Raji (cell line): Measurements from ENCODE around the gene GFAP.

Source experiments
- POLR2A ChIP-seq: IDR thresholded peaks from 2 replicates; pipeline ENCODE4 v1.6.1; 2011; ENCODE audit warnings: low read depth, low read length, control low read depth; ENCODE audit not compliant: insufficient read depth

GFAP gene

DNA sequence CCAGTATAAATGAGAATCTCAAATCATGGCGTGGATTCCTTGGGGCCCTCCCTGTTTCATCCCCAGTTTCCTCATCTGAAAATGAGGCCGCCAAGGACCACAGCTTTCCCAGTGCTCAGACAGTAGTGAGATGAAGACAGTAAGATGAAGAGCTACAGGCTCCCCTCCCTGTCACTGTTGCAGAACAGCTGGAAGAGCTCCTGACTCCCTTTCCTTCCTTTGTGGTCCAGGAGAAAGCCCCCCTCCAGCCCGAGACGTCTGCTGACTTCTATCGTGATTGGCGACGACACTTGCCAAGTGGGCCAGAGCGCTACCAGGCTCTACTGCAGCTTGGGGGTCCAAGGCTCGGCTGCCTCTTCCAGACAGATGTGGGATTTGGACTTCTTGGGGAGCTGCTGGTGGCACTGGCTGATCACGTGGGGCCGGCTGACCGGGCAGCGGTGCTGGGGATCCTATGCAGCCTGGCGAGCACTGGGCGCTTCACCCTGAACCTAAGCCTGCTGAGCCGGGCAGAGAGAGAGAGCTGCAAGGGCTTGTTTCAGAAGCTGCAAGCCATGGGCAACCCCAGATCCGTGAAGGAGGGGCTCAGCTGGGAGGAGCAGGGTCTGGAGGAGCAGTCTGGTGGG, 13.1 kb downstream of the GFAP start:
- no peak for TF ChIP-seq POLR2A

DNA sequence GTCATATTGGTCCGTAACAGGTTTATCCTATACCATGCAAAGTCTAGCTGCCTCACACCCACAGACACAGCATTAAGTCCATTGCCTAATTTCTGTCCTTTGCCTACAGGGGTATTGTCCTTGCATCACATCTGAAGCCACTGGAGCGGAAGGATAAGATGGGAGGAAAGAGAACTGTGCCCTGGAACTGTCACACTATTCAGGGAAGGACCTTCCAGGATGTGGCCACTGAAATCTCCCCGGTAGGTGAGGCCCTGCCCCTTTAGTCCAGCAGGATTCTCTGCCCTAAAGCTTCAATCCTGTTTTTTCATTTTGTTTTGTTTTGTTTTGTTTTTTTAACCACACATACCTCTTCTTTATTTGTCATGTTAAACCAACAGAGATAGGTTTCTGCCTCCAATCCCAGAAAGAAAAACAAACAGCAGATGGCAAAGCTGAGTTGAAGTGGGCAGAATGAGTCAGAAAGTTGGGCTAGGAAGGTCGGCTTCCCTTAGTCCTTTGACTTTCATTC, 13.8 kb downstream of the GFAP start:
- TF ChIP-seq POLR2A, result no peak

DNA sequence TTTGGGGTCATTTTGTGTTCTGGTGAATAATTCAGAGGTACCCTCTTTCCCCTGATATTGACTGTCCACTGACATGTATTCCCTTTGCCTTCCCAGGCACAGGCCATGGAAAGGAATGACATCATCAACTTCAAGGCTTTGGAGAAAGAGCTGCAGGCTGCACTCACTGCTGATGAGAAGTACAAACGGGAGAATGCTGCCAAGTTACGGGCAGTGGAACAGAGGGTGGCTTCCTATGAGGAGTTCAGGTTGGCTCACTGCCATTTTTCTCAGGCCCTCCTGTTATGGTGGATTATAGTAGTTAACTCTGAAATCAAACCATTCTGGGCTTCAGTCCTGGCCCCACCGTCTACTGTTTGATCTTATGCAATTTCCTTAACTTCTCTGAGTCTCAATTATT, 14.4 kb downstream of the GFAP start:
- no peak for TF ChIP-seq POLR2A

DNA sequence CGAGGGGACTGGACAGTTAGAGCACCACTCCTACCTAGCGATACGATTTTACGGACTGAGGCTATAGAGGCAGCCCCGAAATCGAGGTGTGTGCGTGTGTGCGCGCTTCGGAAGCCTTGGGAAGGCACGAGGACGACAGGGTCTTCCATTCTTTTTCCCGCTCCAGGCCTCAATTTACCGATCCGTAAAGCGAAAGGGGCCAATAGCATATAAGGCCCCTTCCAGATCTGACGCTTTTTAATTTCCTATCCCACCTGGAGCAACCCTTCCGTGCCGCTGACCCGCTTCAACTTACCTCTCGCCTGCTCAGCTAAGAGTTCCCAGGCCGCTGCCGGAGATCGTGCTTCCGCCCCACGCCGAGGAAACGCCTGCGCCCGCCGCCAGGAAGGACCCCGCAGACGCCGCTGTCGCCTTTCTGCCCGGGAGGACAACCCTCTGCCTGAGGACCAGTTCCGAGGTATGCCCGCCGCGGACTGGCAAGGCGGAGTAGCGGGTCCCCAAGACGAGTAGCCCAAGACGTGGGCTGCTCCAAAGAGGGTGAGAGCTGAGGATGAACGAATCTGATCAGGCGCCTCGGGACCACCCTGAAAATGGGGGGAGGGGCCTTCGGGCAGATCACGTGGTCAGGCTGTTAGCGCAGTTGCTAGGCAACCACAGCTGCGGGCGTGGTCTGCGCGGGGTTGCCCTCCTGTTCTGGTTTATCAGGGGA, 16.1 kb downstream of the GFAP start, which contains the start of gene EFTUD2:
EFTUD2 (minus strand) TSS at position 372 of the 709 bp plus-strand sequence. CDS start 4,924 bp downstream, outside the sequence.
- peak; percentile 89 for TF ChIP-seq POLR2A

DNA sequence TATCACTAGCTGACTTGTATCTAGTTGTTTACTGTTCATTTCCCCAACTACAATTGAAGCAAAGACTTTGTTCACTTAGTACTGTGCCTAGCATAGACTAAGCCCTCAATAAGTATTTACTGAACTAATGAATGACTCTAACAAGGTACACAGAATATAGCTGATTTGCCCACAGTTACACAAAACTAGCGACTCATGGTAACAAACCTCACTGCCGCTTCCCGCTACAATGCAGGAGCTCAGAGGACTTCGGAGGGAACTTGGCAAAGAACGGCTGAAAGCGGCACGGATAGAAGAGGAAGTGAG, 16.6 kb downstream of the GFAP start:
- no peak for TF ChIP-seq POLR2A

DNA sequence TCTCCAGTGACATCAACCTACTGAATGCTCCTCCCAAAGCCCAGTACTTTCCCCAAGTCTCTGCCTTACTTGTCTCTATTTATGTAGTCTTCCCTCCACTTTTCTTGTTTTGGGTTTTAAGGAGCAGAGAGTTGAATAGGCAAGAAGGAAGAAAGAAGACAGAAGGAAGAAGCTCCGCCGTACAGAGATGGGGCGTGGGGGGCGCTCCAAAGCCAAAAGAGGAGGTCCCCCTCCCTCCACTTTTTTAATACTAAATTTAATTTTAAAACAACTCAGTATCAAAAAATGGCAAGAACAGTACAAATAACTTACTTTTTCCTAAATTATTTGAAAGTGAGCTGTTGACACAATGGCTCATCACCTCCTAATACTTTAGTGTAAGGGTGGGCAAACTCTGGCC, 20.7 kb downstream of the GFAP start:
- no peak for TF ChIP-seq POLR2A

DNA sequence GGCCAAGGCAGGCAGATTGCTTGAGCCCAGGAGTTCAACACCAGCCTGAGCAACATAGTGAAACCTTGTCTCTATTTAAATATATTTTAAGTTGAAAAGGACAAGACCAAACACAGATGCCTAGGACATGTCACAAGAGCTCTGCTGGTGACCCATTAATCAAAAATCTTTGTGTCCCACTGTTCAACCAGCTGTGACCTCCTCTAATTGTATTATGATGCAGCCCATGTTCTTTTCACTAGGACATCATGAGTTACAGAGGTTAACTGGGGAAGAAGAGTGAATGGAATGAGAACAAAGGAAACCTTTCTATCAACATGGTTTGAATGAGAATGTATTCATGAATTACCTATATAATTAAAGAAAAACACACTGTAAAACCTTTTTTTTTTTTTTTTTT, 23.1 kb downstream of the GFAP start:
- no peak for TF ChIP-seq POLR2A

DNA sequence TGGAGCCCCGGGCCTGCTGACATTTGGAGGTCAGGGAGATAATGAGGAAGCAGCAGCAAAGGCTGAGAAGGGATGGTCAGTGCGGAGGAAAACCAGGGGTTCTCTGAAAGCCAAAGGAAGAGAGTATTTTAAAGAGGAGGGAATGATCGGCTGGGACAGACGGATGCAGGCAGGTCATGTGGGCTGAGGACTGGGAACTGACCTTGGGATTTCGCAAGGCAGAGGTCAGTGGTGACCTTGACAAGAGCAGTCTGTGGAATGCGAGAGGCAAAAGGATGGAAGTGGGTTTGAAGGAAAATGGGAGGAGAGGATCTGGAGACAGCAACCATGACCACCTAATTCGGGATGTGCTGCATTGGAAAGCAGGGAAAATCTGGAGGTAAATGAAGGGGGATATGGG, 26.3 kb downstream of the GFAP start:
- TF ChIP-seq POLR2A, result no peak

DNA sequence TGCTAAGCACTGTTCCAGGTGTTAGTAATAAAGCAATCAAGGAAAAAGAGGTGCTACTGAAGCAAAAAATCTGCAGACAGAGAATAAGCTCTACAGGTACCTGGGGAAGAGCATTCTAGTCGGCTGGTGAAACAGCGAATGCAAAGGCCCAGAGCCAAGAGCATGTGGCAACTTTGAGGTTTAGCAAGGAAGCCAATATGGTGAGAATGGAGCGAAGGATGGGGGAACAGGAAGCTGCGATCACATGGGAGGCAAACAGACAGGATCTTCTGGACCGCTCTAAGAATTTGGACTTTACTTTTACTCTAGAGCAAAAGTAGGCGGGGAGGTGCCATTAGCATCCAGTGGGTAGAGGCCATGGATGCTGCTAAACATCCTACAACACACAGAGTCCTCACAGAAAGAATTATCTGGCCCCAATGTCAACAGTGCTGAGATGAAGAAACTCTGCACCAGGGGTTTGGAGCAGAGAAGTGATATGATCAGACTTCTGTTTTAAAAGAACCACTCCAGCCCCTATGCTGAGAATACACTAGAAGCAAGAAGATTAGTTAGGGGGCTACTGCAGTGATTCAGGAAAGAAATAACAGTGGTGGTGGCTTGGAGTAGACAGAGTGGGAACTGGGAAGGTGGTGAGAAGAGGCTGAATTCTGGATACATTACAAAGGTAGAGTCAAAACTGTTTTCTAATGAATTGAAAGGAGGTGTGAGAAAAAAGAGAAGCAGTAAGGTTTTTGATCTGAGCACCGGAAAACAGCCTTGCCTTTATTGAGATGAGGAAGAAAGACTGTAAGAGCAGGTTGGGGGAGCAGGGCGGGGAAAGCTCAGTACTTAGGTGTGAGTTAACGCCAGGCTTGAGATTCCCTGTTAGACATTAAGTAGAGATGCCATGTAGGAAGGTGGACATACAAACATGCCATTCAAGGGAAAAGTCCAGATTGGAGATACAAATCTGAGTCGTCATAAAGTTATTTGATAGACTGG, 27.0 kb downstream of the GFAP start:
- no peak for TF ChIP-seq POLR2A

DNA sequence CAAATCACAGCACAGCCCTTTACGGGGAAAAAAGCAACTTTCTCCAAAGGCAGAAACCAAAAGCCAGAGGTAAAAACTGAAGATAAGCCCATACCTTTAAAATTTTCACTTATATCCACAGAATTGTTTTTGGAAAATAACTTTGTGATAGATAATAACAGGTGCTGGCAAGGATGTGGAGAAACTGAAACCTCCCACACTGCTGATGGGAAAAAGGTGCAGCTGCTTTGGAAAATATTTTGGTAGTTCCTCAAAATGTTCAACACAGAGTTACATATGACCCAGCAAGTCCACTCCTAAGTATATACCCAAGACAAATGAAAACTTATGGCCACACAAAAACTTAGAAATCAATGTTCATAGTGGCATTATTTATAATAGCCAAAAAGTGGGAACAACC, 28.3 kb downstream of the GFAP start:
- TF ChIP-seq POLR2A, result no peak

DNA sequence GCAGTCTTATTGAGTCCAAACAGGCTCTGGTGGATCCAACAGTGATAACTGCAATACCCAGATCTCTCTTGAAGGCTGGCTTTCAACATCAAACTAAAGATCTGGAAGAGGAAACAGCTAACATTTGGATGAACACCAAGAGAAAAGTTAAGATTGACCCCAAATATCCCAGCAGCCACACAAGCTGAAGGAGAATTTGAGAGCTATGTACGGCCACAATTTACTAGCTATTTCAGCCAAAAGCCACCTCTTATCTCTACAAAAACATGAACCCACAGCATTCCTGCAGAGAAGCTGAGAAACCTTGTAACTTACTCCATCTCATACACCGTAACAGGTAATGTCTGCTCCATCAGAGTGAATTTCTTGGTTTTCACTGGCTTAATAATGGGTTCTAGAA, 30.4 kb downstream of the GFAP start:
- no peak for TF ChIP-seq POLR2A

DNA sequence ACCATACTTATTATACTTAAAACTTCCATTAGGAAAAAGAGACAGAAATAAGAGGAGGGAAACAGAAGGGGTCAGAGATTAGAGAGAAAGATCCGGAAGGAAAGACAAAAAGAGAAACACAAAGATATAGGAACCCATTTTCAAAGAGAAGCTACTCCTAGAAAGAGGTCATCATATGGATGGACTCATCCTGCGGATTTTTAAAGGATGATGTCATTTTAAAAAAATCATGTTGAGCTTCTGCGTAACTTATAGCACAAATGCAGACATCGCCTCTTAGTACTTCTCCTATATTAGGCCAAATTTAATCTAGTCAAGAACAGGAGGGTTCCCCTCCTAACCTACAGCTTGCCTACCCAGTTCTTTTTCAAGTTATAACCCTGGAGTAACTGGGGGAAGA, 34.2 kb downstream of the GFAP start:
- no peak for TF ChIP-seq POLR2A

DNA sequence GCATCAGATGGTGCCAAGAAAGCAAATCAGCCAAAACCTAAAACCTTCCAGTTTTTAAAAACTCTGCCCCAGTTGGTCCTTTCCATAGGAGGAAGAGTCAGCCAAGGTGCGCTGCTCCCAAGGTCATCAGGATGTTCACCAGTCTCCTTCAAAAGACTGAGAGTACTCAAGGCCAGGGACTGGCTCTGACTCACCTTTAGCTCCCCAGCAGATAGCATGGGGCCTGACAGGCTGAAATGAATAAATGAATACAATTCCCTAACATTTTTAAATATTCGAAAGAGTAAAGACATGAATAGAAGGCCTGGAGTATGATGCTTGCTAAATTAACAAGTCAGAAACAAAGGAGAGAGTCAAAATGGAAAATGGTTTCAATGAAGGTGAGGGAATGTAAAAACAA, 35.2 kb downstream of the GFAP start:
- no peak for TF ChIP-seq POLR2A

DNA sequence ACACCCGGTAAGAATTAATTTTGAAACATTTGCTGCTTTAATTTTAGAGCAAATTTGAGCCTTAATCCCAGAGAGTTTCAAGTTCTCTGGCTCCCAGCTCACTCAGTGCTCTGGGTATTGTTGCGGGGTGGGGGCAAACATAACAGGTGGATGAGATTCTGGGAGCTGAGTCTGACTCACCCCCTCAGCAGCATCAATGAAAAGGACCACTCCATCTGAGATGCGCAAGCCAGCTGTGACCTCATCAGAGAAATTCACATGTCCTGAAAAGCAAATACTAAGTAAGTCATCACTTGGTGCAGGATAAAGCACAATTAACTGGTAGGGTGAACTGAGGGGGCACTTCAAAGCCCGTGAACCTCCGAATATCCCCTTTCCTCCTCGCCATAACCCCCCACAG, 35.9 kb downstream of the GFAP start:
- TF ChIP-seq POLR2A, result no peak

DNA sequence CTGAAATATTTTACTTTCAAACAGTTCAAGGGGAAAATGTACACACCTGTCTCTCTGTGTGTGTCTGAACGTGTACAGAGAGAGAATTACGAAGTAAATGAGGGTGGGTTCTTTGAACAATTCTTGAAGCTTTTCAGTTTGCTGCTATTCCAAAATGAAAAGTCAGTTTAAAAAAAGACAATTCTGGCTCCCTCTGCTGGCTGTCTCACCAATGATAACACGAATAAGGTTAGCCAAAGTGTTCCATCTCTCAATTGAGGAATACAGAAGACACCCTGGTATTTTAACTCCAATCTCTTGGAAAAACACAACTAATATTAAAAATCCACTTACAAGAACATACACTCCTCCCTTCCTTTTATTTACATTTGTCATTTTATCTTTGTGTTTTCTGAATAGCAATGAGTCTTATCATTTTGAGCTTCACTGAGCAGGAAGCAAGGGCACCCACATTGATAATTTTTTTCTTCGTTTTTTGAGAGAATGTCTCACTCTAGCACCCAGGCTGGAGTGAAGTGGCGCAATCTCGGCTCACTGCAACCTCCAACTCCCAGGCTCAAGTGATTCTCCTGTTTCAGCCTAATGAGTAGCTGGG, 36.6 kb downstream of the GFAP start:
- TF ChIP-seq POLR2A, result no peak

DNA sequence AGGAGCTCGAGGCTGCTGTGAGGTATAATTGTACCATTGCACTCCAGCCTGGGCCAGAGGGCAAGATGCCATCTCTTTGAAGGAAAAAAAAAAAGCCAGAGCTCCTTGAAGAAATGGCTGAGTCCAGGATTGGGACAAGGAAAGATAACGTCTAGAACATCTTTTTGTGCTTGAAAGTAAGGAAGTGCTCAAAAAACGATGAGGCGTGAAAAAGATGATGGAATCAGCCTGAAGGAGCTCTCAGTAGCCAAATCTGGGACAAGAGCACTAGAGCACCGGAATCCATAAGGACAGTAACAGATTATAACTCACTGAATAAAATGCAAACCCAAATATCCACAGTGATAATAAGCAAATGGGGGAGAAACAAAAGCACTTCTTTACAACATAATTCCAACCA, 38.2 kb downstream of the GFAP start:
- no peak for TF ChIP-seq POLR2A

DNA sequence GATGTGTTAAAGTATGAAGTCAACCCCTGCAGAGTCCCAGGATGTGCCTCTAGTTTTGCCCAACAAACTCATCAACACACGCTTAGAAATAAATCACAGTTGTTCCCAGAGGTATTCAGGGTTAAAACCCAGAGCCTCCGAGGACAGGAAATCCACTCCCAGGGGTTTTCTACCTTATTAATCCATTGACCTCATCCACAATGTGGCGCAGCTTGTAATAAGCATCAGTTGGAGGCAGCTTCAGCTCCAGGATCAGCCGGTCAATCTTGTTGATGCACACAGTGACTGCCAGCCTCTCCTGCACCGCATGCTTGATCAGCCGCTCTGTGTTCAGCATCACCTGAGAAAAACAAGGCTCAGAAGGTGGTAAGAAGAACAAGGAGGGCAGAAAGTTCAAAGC, 39.5 kb downstream of the GFAP start:
- TF ChIP-seq POLR2A, result no peak
